SU-DHL-6 (cell line): Measurements from ENCODE around the gene DCUN1D2.

ENCODE experiments used
- H2AFZ ChIP-seq: fragments of 200-600 bp; sonication (generic); 2 replicates; pipeline ENCODE4 v1.6.1; 2014; ENCODE audit warnings: low read depth, mild to moderate bottlenecking, moderate library complexity, mixed read lengths, antibody characterized with exemption, low read length; ENCODE audit not compliant: severe bottlenecking
- H3F3A ChIP-seq: fragments of 200-600 bp; shearing (Covaris generic); 2 replicates; pipeline ENCODE4 v1.6.0; 2016; ENCODE audit warnings: antibody characterized with exemption, mild to moderate bottlenecking; ENCODE audit not compliant: insufficient read depth
- H3K27ac ChIP-seq: fragments of 200-600 bp; sonication (generic); 2 replicates; pipeline ENCODE4 v1.5.1; 2016; ENCODE audit warnings: low read depth, mild to moderate bottlenecking, low read length, moderate library complexity, mixed read lengths
- H3K27me3 ChIP-seq: fragments of 200-600 bp; sonication (generic), shearing (Covaris generic); 2 replicates; pipeline ENCODE4 v1.6.0; 2014; ENCODE audit warnings: mild to moderate bottlenecking, low read length
- H3K36me3 ChIP-seq: fragments of 200-600 bp; sonication (generic); 2 replicates; pipeline ENCODE4 v1.6.1; 2014; ENCODE audit warnings: mild to moderate bottlenecking, low read length, mixed read lengths
- H3K4me2 ChIP-seq: fragments of 300-600, 200-600 bp; shearing (Covaris generic), sonication (generic); 2 replicates; pipeline ENCODE4 v1.6.0; 2014; ENCODE audit warnings: low read length, low read depth, mild to moderate bottlenecking; ENCODE audit not compliant: poor library complexity, severe bottlenecking
- H3K4me3 ChIP-seq: fragments of 200-600 bp; sonication (generic); 2 replicates; pipeline ENCODE4 v1.5.1; 2014; ENCODE audit warnings: antibody characterized with exemption, low read length, mild to moderate bottlenecking, mixed read lengths; ENCODE audit not compliant: insufficient read depth, poor library complexity, severe bottlenecking
- H3K79me2 ChIP-seq: fragments of 200-600 bp; sonication (generic); 2 replicates; pipeline ENCODE4 v1.6.1; 2014; ENCODE audit warnings: mild to moderate bottlenecking, low read length, moderate library complexity; ENCODE audit not compliant: insufficient read depth
- H3K9ac ChIP-seq: fragments of 200-600 bp; sonication (generic); 2 replicates; pipeline ENCODE4 v1.7.0; 2014; ENCODE audit warnings: mild to moderate bottlenecking, low read length
- H3K9me2 ChIP-seq: fragments of 200-600 bp; sonication (generic); replicated peaks from 2 replicates; pipeline ENCODE4 v1.6.1; 2014; ENCODE audit warnings: low read length; ENCODE audit not compliant: insufficient read depth
- H3K9me3 ChIP-seq: fragments of 200-600 bp; sonication (generic); 2 replicates; pipeline ENCODE4 v1.6.1; 2014; ENCODE audit warnings: low read length, mixed read lengths; ENCODE audit not compliant: insufficient read depth
- H4K20me1 ChIP-seq: fragments of 200-600 bp; sonication (generic); 2 replicates; pipeline ENCODE4 v1.6.1; 2014; ENCODE audit warnings: low read depth, mild to moderate bottlenecking, antibody characterized with exemption, low read length, moderate library complexity, mixed read lengths
- EZH2phosphoT487 ChIP-seq: fragments of 200-600 bp; sonication (generic), shearing (Covaris generic); conservative IDR thresholded peaks from 2 replicates; pipeline ENCODE4 v1.6.1; 2018; ENCODE audit warnings: mild to moderate bottlenecking, antibody characterized with exemption, low read length, moderate library complexity, mixed read lengths
- TF ChIP-seq, protein P1 (sequence below): fragments of 200-600 bp; sonication (generic); IDR thresholded peaks from one replicate; pipeline ENCODE4 v1.5.1; 2017; ENCODE audit warnings: antibody characterized with exemption, mild to moderate bottlenecking, low read length, moderate library complexity; ENCODE audit not compliant: insufficient read depth, poor library complexity, severe bottlenecking

DCUN1D2 gene

GRCh38 chr13:113429608-113429985 is 60.9 kb downstream of the DCUN1D2 start:
- Histone ChIP-seq H3K4me2 (no peak overlapping the region), H3K9me3 (no peaks in the 10 kb centered on the region), H2AFZ (no peak overlapping the region), H3K79me2 (no peaks in the 10 kb centered on the region), H3F3A (no peaks in the 10 kb centered on the region), H3K9ac (no peak overlapping the region), H4K20me1 (no peaks in the 10 kb centered on the region), H3K4me3 (no peak overlapping the region), H3K9me2 (no peaks in the 10 kb centered on the region), H3K36me3 (no peaks in the 10 kb centered on the region), H3K27me3 (no peaks in the 10 kb centered on the region), H3K27ac (no peak overlapping the region)
- TF ChIP-seq EZH2phosphoT487 = no peak
- TF ChIP-seq, protein P1, sequence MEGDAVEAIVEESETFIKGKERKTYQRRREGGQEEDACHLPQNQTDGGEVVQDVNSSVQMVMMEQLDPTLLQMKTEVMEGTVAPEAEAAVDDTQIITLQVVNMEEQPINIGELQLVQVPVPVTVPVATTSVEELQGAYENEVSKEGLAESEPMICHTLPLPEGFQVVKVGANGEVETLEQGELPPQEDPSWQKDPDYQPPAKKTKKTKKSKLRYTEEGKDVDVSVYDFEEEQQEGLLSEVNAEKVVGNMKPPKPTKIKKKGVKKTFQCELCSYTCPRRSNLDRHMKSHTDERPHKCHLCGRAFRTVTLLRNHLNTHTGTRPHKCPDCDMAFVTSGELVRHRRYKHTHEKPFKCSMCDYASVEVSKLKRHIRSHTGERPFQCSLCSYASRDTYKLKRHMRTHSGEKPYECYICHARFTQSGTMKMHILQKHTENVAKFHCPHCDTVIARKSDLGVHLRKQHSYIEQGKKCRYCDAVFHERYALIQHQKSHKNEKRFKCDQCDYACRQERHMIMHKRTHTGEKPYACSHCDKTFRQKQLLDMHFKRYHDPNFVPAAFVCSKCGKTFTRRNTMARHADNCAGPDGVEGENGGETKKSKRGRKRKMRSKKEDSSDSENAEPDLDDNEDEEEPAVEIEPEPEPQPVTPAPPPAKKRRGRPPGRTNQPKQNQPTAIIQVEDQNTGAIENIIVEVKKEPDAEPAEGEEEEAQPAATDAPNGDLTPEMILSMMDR = no peak

DNA sequence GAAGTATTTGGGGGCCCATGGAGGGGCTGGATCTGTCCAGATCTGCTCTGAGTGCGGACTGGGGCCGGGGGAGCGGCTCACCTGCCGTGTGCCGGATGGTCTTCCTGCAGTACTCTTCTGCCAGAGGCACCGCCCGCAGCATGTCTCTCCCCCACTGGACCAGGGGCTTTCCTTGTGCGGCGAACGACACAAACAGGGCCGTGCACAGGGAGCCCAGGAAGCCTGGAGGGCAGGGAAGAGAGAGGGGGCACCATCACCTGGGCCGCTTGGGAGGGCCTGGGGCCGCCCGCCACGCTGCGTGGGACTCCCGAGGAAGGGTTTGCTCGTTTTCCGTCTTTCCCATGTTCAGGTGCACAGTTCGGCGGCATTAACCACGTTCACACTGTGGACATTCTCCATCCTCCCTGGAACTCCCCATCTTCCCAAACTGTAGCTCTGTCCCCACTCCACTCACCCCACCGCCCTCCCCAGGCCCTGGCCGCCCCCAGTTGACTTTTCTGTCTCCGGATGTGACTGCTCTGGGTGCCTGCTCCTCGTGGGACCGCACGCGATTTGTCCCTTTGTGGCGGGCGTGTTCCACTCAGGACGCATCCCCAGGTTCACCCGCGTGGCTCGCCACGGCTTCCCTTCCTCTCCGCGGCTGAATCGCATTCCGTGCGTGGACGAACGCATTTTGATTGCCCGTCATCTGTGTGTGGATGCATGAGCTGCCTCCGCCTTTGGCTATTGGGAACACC is 61.5 kb downstream of the DCUN1D2 start:
- Histone ChIP-seq H3K9me2 (no peaks in the 10 kb centered on the region), H3K36me3 (no peaks in the 10 kb centered on the region), H3K9me3 (no peaks in the 10 kb centered on the region), H3K4me3 (no peak overlapping the region), H2AFZ (no peak overlapping the region), H3K27me3 (no peaks in the 10 kb centered on the region), H3F3A (no peaks in the 10 kb centered on the region), H3K79me2 (no peaks in the 10 kb centered on the region), H3K27ac (no peak overlapping the region), H3K9ac (no peak overlapping the region), H4K20me1 (no peaks in the 10 kb centered on the region), H3K4me2 (no peak overlapping the region)
- TF ChIP-seq, protein P1 = no peak
- no peak for TF ChIP-seq EZH2phosphoT487

DNA sequence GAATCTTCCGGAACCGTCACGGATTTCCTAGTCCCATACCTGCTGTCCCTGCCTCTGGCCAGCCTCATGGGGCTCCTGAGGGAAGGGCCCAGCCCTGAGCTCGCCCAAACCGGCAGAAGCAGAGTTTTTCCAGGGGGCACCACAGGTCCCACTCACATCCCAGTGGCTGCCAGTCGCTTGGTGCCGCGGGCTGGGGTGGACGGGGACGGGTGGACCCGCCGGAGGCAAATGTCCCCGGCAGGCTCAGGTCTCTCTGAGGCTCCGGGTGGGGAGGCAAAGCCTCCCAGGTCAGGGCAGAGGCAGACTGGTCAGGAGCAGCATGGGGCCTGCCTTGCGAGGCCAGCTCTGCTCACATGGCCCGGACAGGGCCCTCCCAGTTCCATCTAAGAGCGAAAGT is 62.0 kb downstream of the DCUN1D2 start:
- Histone ChIP-seq H3K79me2 (no peaks in the 10 kb centered on the region), H3F3A (no peaks in the 10 kb centered on the region), H3K27me3 (no peaks in the 10 kb centered on the region), H2AFZ (no peak overlapping the region), H3K4me2 (no peak overlapping the region), H3K36me3 (no peaks in the 10 kb centered on the region), H3K27ac (no peak overlapping the region), H3K4me3 (no peak overlapping the region), H3K9me2 (no peaks in the 10 kb centered on the region), H4K20me1 (no peaks in the 10 kb centered on the region), H3K9me3 (no peaks in the 10 kb centered on the region), H3K9ac (no peak overlapping the region)
- TF ChIP-seq, protein P1 = no peak
- no peak for TF ChIP-seq EZH2phosphoT487
